ENCODE measurements around the gene NR3C2. TPM values are rescaled to one million over a fixed set of nuclear protein-coding genes. Genes with fewer than 3 reads are reported as not detected.

NR3C2 gene
- total and polyA plus RNA-seq, 10 of the 15 experiments (the other 5 are each of a cell fraction or from before 2014, with no cell fraction given), result 0.05 to 0.11 (median 0.08) TPM; not detected in 4

DNA sequence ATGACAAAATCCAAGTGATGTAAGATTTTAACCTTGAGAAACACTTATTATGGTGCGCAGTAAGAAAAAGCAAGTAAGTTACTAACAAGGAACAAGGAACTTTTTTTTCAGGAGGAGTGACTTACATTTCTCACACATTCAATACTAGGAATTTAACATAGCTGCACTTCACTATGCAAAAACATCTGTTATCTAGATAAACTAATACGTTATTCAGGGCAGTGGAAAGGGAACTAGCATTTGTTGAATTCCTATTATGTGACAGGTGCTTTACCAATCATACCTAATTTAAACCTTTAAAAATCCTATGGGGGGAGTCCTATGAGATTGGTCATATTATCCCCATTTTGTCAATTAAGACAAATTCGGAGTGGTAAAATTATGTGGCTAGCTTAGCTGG, 238.0 kb downstream of the NR3C2 start (continued):
- TF ChIP-seq, protein P1, sequence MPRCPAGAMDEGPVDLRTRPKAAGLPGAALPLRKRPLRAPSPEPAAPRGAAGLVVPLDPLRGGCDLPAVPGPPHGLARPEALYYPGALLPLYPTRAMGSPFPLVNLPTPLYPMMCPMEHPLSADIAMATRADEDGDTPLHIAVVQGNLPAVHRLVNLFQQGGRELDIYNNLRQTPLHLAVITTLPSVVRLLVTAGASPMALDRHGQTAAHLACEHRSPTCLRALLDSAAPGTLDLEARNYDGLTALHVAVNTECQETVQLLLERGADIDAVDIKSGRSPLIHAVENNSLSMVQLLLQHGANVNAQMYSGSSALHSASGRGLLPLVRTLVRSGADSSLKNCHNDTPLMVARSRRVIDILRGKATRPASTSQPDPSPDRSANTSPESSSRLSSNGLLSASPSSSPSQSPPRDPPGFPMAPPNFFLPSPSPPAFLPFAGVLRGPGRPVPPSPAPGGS (IDR thresholded peaks at IDR 0.05; ENCODE audit: borderline replicate concordance, insufficient read depth, low read depth, low read length, poor library complexity, severe bottlenecking), result no peak
- TF ChIP-seq BACH1 (IDR thresholded peaks at IDR 0.05; ENCODE audit: borderline replicate concordance) (no peak), SMC3 (IDR thresholded peaks at IDR 0.05; ENCODE audit: borderline replicate concordance, low read length) (no peak), CBX3 (IDR thresholded peaks at IDR 0.05; ENCODE audit: borderline replicate concordance, low read depth) (no peak)

DNA sequence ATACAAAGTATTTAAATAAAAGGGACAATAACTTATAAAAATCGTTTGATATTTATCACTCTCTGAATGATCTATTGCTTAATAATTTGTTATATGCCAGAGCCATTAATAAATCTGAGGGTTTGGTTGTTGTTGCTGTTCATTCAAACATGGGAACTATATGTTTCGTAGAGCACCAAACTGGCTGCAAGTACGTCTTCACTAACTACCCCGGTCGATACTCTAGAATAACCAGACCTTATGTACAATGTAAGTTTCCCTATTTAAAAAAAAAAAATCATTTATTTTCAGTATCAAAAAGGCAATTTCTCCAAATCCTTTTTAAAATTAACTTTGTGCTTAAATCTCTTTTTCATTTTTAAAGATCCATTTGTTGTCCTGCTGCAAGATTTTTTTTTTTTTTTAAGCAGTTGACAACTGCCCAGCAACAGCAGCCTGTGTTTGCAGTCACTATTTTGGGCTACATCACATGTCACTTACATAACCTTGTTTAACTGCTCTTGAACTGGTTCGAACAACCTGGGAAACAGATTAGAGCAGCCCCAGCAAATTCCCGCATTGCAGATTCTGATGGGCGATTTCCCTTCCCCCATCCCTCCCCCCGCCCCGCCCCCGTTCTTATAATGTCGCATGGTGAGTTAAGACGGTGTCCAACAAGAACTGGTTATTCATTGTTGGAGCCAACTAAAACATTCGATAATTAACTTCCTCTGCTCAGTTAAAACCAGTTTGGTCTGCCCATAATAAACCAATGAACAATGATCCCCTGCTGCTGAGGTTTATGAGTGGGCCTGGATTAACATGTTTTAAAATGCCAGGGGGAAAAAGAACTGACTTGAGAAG, 238.9 kb downstream of the NR3C2 start:
- no TSS peak for BruUV-seq (replicated peaks)
- no peaks in the 10 kb centered on the region for H3K4me1 ChIP-seq (ENCODE audit: control insufficient read depth, insufficient read depth, low read length)
- CTCF ChIA-PET, result no interaction called here

More for the DNA sequence above, 238.9 kb downstream of the NR3C2 start:
- SMC1A ChIA-PET (ENCODE audit: uncharacterized antibody, unreplicated experiment), result no interaction called here
- intact Hi-C loops (cut with micrococcal nuclease; ENCODE audit: unreplicated experiment) (no loop called here), in situ Hi-C loops (cut with MboI) (no loop called here)
- Histone ChIP-seq H3K79me2 (ENCODE audit: control insufficient read depth, insufficient read depth, low read length) (no peaks in the 10 kb centered on the region), H3K27me3 (replicated peaks in 1 of 2; ENCODE audit: control insufficient read depth in 2 of 2, insufficient read depth in 2 of 2, low read length in 1 of 2) (no peaks in the 10 kb centered on the region; a peak in 1 of 4 replicates), H3K4me3 (no peak overlapping the region), H2AFZ (ENCODE audit: control insufficient read depth, low read depth, low read length) (no peak overlapping the region), H4K20me1 (ENCODE audit: control insufficient read depth, insufficient read depth) (no peaks in the 10 kb centered on the region), H3K9me3 (replicated peaks; ENCODE audit: control insufficient read depth, insufficient read depth, low read length) (no peaks in the 10 kb centered on the region), H3K9ac (ENCODE audit: control insufficient read depth, insufficient read depth, low read length) (no peak overlapping the region), H3K36me3 (ENCODE audit: control insufficient read depth in 2 of 2, insufficient read depth in 2 of 2, low read length in 1 of 2) (no peaks in the 10 kb centered on the region), H3K4me2 (ENCODE audit: control insufficient read depth, insufficient read depth) (no peak overlapping the region), H3K27ac (ENCODE audit: control insufficient read depth, insufficient read depth) (no peak overlapping the region)
- no peak for ATAC-seq
- POLR2A ChIA-PET, result no interaction called here
- no peak for FAIRE-seq
- DNase-seq (ENCODE audit: low read depth, low spot score), result no peak
- RAD21 ChIA-PET (ENCODE audit: unreplicated experiment), result no interaction called here
- WGBS (ENCODE audit: insufficient coverage, insufficient replicate concordance, low lambda C conversion rate, missing lambda C conversion rate), result 20% methylated on average over 8 of the region's 14 CpGs
- no peak for TF ChIP-seq ZNF384 (IDR thresholded peaks at IDR 0.05; ENCODE audit: borderline replicate concordance, low read depth, low read length)
- TF ChIP-seq RAD51 (IDR thresholded peaks at IDR 0.05), result no peak
- no peak for TF ChIP-seq EP300 (IDR thresholded peaks at IDR 0.05; ENCODE audit: borderline replicate concordance in 1 of 2, control insufficient read depth in 1 of 2, low read depth in 2 of 2, low read length in 2 of 2)
- TF ChIP-seq CEBPB (IDR thresholded peaks at IDR 0.05; ENCODE audit: borderline replicate concordance in 1 of 2, low read depth in 2 of 2, low read length in 2 of 2), result no peak
- TF ChIP-seq SMARCA5 (IDR thresholded peaks at IDR 0.05), result no peak
- TF ChIP-seq, protein P2, sequence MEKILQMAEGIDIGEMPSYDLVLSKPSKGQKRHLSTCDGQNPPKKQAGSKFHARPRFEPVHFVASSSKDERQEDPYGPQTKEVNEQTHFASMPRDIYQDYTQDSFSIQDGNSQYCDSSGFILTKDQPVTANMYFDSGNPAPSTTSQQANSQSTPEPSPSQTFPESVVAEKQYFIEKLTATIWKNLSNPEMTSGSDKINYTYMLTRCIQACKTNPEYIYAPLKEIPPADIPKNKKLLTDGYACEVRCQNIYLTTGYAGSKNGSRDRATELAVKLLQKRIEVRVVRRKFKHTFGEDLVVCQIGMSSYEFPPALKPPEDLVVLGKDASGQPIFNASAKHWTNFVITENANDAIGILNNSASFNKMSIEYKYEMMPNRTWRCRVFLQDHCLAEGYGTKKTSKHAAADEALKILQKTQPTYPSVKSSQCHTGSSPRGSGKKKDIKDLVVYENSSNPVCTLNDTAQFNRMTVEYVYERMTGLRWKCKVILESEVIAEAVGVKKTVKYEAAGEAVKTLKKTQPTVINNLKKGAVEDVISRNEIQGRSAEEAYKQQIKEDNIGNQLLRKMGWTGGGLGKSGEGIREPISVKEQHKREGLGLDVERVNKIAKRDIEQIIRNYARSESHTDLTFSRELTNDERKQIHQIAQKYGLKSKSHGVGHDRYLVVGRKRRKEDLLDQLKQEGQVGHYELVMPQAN (conservative IDR thresholded peaks at IDR 0.05), result no peak
- no peak for TF ChIP-seq SMC3 (IDR thresholded peaks at IDR 0.05; ENCODE audit: borderline replicate concordance, low read length)
- TF ChIP-seq PAX8 (IDR thresholded peaks at IDR 0.05), result no peak
